ENCODE data around the gene ABCC6.

DNA sequence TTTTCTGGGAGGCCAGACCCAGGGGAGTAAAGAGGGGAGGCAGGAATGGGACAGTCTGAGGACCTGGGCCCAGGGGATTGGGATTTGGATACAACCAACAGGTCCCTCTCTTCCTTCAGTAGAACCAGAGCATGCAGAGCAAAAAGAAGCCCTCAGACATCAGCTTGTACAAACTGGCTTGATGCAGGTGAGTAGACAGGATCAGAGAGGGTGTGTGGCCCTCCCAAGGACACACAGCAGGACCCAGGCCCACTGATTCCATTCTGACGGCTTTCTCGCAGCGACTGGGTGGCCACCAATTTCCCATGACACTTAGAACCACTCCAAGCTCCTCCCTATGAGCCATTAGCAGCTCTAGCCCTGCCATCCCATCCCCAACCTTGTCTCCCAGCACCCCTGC lies 63.6 kb downstream of the ABCC6 start:
- TF ChIP-seq, protein P1, sequence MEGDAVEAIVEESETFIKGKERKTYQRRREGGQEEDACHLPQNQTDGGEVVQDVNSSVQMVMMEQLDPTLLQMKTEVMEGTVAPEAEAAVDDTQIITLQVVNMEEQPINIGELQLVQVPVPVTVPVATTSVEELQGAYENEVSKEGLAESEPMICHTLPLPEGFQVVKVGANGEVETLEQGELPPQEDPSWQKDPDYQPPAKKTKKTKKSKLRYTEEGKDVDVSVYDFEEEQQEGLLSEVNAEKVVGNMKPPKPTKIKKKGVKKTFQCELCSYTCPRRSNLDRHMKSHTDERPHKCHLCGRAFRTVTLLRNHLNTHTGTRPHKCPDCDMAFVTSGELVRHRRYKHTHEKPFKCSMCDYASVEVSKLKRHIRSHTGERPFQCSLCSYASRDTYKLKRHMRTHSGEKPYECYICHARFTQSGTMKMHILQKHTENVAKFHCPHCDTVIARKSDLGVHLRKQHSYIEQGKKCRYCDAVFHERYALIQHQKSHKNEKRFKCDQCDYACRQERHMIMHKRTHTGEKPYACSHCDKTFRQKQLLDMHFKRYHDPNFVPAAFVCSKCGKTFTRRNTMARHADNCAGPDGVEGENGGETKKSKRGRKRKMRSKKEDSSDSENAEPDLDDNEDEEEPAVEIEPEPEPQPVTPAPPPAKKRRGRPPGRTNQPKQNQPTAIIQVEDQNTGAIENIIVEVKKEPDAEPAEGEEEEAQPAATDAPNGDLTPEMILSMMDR (IDR thresholded peaks at IDR 0.05; ENCODE audit: poor library complexity, severe bottlenecking) = no peak
- TF ChIP-seq EZH2 (IDR thresholded peaks at IDR 0.05; ENCODE audit: borderline replicate concordance, insufficient read depth, low read length, poor library complexity, severe bottlenecking) = no peak
- no peak for TF ChIP-seq MXI1 (conservative IDR thresholded peaks at IDR 0.05; ENCODE audit: poor library complexity, severe bottlenecking)

All from neural cell (in vitro differentiated cells).